ENCODE measurements around the gene DLG1. TPM values are rescaled to one million over a fixed set of nuclear protein-coding genes. Genes with fewer than 3 reads are reported as not detected.

DLG1 gene
- total and polyA plus RNA-seq, 9 of the 15 experiments (the other 6 are each of a cell fraction or from before 2014, with no cell fraction given) = 9.4 to 63.5 (median 43.6) TPM

GRCh38 chr3:197122394-197122793, 176.0 kb downstream of the DLG1 start:
- POLR2A ChIA-PET = no interaction called here
- Histone ChIP-seq H3K4me1 (replicated peaks in 1 of 2; ENCODE audit: control insufficient read depth in 2 of 2, insufficient read depth in 2 of 2, low read length in 2 of 2) (peaks cover 0 to 5% of the 10 kb centered on the region in 2 experiments; a peak in 2 of 5 replicates), H3K27me3 (ENCODE audit: control insufficient read depth in 2 of 2, insufficient read depth in 2 of 2, low read length in 2 of 2) (no peaks in the 10 kb centered on the region), H3K9me3 (replicated peaks; ENCODE audit: control insufficient read depth, insufficient read depth, low read depth, low read length) (no peaks in the 10 kb centered on the region), H3K4me3 (no peak overlapping the region), H3K9me1 (ENCODE audit: control insufficient read depth, insufficient read depth, low read length) (no peaks in the 10 kb centered on the region), H3K4me2 (ENCODE audit: insufficient read depth, low read length) (no peak overlapping the region), H4K20me1 (replicated peaks; ENCODE audit: control insufficient read depth, insufficient read depth, low read length) (no peaks in the 10 kb centered on the region), H3K79me2 (ENCODE audit: control insufficient read depth, insufficient read depth, low read length) (no peaks in the 10 kb centered on the region), H3K9ac (ENCODE audit: insufficient read depth in 1 of 2, low read depth in 2 of 2, low read length in 2 of 2) (no peak overlapping the region), H2AFZ (ENCODE audit: low read depth, low read length) (no peak overlapping the region), H3K27ac (ENCODE audit: extremely low read depth, low read depth, low read length) (no peak overlapping the region), H3K36me3 (ENCODE audit: control insufficient read depth, insufficient read depth, low read length) (no peaks in the 10 kb centered on the region; the same call in 2 of the 3 replicates)
- FAIRE-seq (no peak), ATAC-seq (no peak), DNase-seq (ENCODE audit: extremely low read depth in 1 of 4, low spot score in 3 of 4) (no peak)
- TF ChIP-seq, protein P1, sequence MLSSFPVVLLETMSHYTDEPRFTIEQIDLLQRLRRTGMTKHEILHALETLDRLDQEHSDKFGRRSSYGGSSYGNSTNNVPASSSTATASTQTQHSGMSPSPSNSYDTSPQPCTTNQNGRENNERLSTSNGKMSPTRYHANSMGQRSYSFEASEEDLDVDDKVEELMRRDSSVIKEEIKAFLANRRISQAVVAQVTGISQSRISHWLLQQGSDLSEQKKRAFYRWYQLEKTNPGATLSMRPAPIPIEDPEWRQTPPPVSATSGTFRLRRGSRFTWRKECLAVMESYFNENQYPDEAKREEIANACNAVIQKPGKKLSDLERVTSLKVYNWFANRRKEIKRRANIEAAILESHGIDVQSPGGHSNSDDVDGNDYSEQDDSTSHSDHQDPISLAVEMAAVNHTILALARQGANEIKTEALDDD (IDR thresholded peaks at IDR 0.05) = no peak
- TF ChIP-seq C11orf30 (IDR thresholded peaks at IDR 0.05; ENCODE audit: low read depth) (peak; percentile 63), MAFG (tag; conservative IDR thresholded peaks at IDR 0.05) (peak; percentile 49), ZNF316 (IDR thresholded peaks at IDR 0.05) (peak; percentile 88), MIER1 (IDR thresholded peaks at IDR 0.05; ENCODE audit: low read depth) (no peak), PKNOX1 (IDR thresholded peaks at IDR 0.05) (no peak)
- 44% methylated on average over 2 of the region's 2 CpGs for WGBS (ENCODE audit: insufficient coverage, low coverage, missing lambda C conversion rate)
- CTCF ChIA-PET (ENCODE audit: low intra/inter-chr PET ratio) = no interaction called here
- in situ Hi-C loops (cut with MboI) = no loop called here
- BruUV-seq (replicated peaks) = no TSS peak
- intact Hi-C loops (cut with micrococcal nuclease) = no loop called here
